Vagina (tissue), 2 donors: ENCODE results near the gene RANBP3. TPM values are rescaled to one million over a fixed set of nuclear protein-coding genes. Genes with fewer than 3 reads are reported as not detected.

Source experiments
- DNase-seq, 2 donors: peaks; one replicate each; pipeline ENCODE4 v3.0.0-alpha.2; 2017; ENCODE audit errors: extremely low spot score in 2 of 2
- H3K27ac ChIP-seq: fragments of 200-600 bp; sonication (generic); one replicate; pipeline ENCODE4 v1.5.1; 2019
- H3K27me3 ChIP-seq: fragments of 200-600 bp; sonication (generic); one replicate; pipeline ENCODE4 v1.5.1; 2019
- H3K36me3 ChIP-seq, 2 donors: fragments of 200-600 bp; sonication (generic); one replicate each; pipeline ENCODE4 v1.5.1; 2017 to 2019
- H3K4me1 ChIP-seq: fragments of 200-600 bp; sonication (generic); one replicate; pipeline ENCODE4 v1.5.1; 2019
- H3K4me3 ChIP-seq, 2 donors: fragments of 200-600 bp; sonication (generic); 1 replicate in 1 of 2; 2 replicates in 1 of 2; pipeline ENCODE4 v1.5.1; 2016 to 2019
- H3K9me3 ChIP-seq: fragments of 200-600 bp; sonication (generic); one replicate; pipeline ENCODE4 v1.5.1; 2019
- CTCF ChIP-seq, 3 experiments: fragments of 450-650 bp in 2 of 3; fragments of 200-600 bp in 1 of 3; sonication (generic) in 1 of 3; IDR thresholded peaks; one replicate each; pipeline ENCODE4 v1.5.1; 2017 to 2019; ENCODE audit warnings: antibody characterized with exemption in 3 of 3, mild to moderate bottlenecking in 2 of 3, moderate library complexity in 2 of 3
- POLR2A ChIP-seq, 2 donors: fragments of 450-650 bp; IDR thresholded peaks; one replicate each; pipeline ENCODE4 v1.6.1; 2017; ENCODE audit warnings: antibody characterized with exemption in 2 of 2, mild to moderate bottlenecking in 2 of 2, moderate library complexity in 2 of 2
- POLR2AphosphoS5 ChIP-seq, 2 donors: sonication (generic); formaldehyde crosslinking; IDR thresholded peaks; one replicate each; pipeline ENCODE4 v1.9.0; 2017; ENCODE audit warnings: antibody characterized with exemption in 2 of 2, mild to moderate bottlenecking in 2 of 2, low read depth in 1 of 2; ENCODE audit not compliant: insufficient read depth in 1 of 2
- intact Hi-C: fragments of 100-400 bp; cut with DNase I; formaldehyde crosslinking; loops from one replicate; pipeline ENCODE4 v1.15.1; 2023
- total RNA-seq: library from RNA; depleted of rRNA; stranded (reverse); fragments of >200 nt; gene quantifications from one replicate; pipeline ENCODE4 v1.2.3, GENCODE V29; 2016

RANBP3 gene
- total RNA-seq, 1 donor from 2014 or later = 110 TPM

- TF ChIP-seq POLR2AphosphoS5 (IDR thresholded peaks at IDR 0.05; ENCODE audit: insufficient read depth in 1 of 2, low read depth in 1 of 2) = no peak
- no peak for TF ChIP-seq POLR2A (IDR thresholded peaks at IDR 0.05)
- TF ChIP-seq CTCF (IDR thresholded peaks at IDR 0.05) = no peak
- Histone ChIP-seq H3K4me1 (no peaks in the 10 kb centered on the region), H3K9me3 (no peaks in the 10 kb centered on the region), H3K27ac (no peak overlapping the region), H3K36me3 (peaks cover 0 to 18% of the 10 kb centered on the region in 2 donors), H3K27me3 (no peaks in the 10 kb centered on the region), H3K4me3 (no peak overlapping the region)
- DNase-seq = no peak
- intact Hi-C loops = no loop called here
Observed at GRCh38 chr19:5995606-5996005, 17.7 kb upstream of the RANBP3 start.

- intact Hi-C loops = no loop called here
- no peak for DNase-seq
- H3K9me3 ChIP-seq = no peaks in the 10 kb centered on the region
- no peaks in the 10 kb centered on the region for H3K4me1 ChIP-seq
- no peak overlapping the region for H3K4me3 ChIP-seq
- TF ChIP-seq CTCF (IDR thresholded peaks at IDR 0.05) (no peak), POLR2A (IDR thresholded peaks at IDR 0.05) (no peak), POLR2AphosphoS5 (IDR thresholded peaks at IDR 0.05; ENCODE audit: insufficient read depth in 1 of 2, low read depth in 1 of 2) (no peak)
- H3K27ac ChIP-seq = no peak overlapping the region
- peaks cover 0 to 7% of the 10 kb centered on the region in 2 donors for H3K36me3 ChIP-seq
- H3K27me3 ChIP-seq = no peaks in the 10 kb centered on the region
Observed at GRCh38 chr19:5994405-5995165, 16.6 kb upstream of the RANBP3 start.

- Histone ChIP-seq H3K36me3 (peaks cover 0 to 7% of the 10 kb centered on the region in 2 donors), H3K27ac (no peak overlapping the region), H3K27me3 (no peaks in the 10 kb centered on the region), H3K4me3 (no peak overlapping the region), H3K9me3 (no peaks in the 10 kb centered on the region), H3K4me1 (no peaks in the 10 kb centered on the region)
- DNase-seq = no peak
- intact Hi-C loops = no loop called here
- TF ChIP-seq POLR2AphosphoS5 (IDR thresholded peaks at IDR 0.05; ENCODE audit: insufficient read depth in 1 of 2, low read depth in 1 of 2) (peak in 1 of 2 donors; percentile 9), CTCF (IDR thresholded peaks at IDR 0.05) (no peak)
Observed at GRCh38 chr19:5993648-5994358, 15.9 kb upstream of the RANBP3 start.

GRCh38 chr19:5993201-5993600, 15.3 kb upstream of the RANBP3 start:
- intact Hi-C loops = no loop called here
- Histone ChIP-seq H3K27ac (no peak overlapping the region), H3K27me3 (no peaks in the 10 kb centered on the region), H3K9me3 (no peaks in the 10 kb centered on the region), H3K4me1 (no peaks in the 10 kb centered on the region), H3K36me3 (peaks cover 0 to 7% of the 10 kb centered on the region in 2 donors), H3K4me3 (no peak overlapping the region)
- TF ChIP-seq POLR2A (IDR thresholded peaks at IDR 0.05) = no peak
- no peak for TF ChIP-seq CTCF (IDR thresholded peaks at IDR 0.05)
- no peak for TF ChIP-seq POLR2AphosphoS5 (IDR thresholded peaks at IDR 0.05; ENCODE audit: insufficient read depth in 1 of 2, low read depth in 1 of 2)
- DNase-seq = no peak

GRCh38 chr19:5992756-5993155, 14.8 kb upstream of the RANBP3 start:
- no peak overlapping the region for H3K4me3 ChIP-seq
- TF ChIP-seq POLR2AphosphoS5 (IDR thresholded peaks at IDR 0.05; ENCODE audit: insufficient read depth in 1 of 2, low read depth in 1 of 2) = no peak
- TF ChIP-seq CTCF (IDR thresholded peaks at IDR 0.05) = no peak
- no peak for TF ChIP-seq POLR2A (IDR thresholded peaks at IDR 0.05)
- H3K9me3 ChIP-seq = no peaks in the 10 kb centered on the region
- no peak for DNase-seq
- H3K27ac ChIP-seq = no peak overlapping the region
- H3K27me3 ChIP-seq = no peaks in the 10 kb centered on the region
- H3K4me1 ChIP-seq = peaks cover 4% of the 10 kb centered on the region
- intact Hi-C loops = no loop called here
- H3K36me3 ChIP-seq = peaks cover 0 to 7% of the 10 kb centered on the region in 2 donors
